Hindlimb muscle (tissue), 1 donor: Measurements from ENCODE around the gene MYCBP. TPM values are rescaled to one million over a fixed set of nuclear protein-coding genes. Genes with fewer than 3 reads are reported as not detected.
"Not testable (repeated sequence)": the region's sequence is repeated elsewhere in the genome, so short reads cannot be mapped to it uniquely, and the experiment has no call there.

ENCODE experiments used
- DNase-seq: peaks from one replicate; pipeline ENCODE4 v3.0.0-alpha.2; 2013
- polyA plus RNA-seq: library from polyadenylated mRNA; unstranded; fragments of 120-200 nt; gene quantifications from one replicate; pipeline ENCODE4 v1.2.1, GENCODE V29; 2013; ENCODE audit not compliant: insufficient read length

MYCBP gene
- 19.8 TPM for polyA plus RNA-seq

GRCh38 chr1:38873027-38873969 lies at the start of gene MYCBP:
TSS of gene MYCBP (minus strand) at chr1:38873348. CDS start at chr1:38873305, 43 bp downstream.
- DNase-seq = peak; percentile 99

- no peak for DNase-seq
Measured at GRCh38 chr1:38919130-38919529, 46.0 kb upstream of the MYCBP start.

- no peak for DNase-seq
Measured at GRCh38 chr1:38918568-38918967, 45.4 kb upstream of the MYCBP start.

GRCh38 chr1:38917772-38918171 lies 44.6 kb upstream of the MYCBP start:
- no peak for DNase-seq

GRCh38 chr1:38917337-38917736 lies 44.2 kb upstream of the MYCBP start:
- no peak for DNase-seq

GRCh38 chr1:38915352-38915948 lies 42.3 kb upstream of the MYCBP start:
- DNase-seq = no peak

- DNase-seq = not testable (repeated sequence)
Measured at GRCh38 chr1:38914908-38915307, 41.8 kb upstream of the MYCBP start.

GRCh38 chr1:38908821-38909220 lies 35.7 kb upstream of the MYCBP start:
- DNase-seq = no peak

GRCh38 chr1:38905985-38906384 lies 32.8 kb upstream of the MYCBP start:
- DNase-seq = no peak

GRCh38 chr1:38899560-38899959 lies 26.4 kb upstream of the MYCBP start:
- DNase-seq = no peak

GRCh38 chr1:38898653-38899230 lies 25.6 kb upstream of the MYCBP start:
- no peak for DNase-seq

GRCh38 chr1:38896169-38896568 lies 23.0 kb upstream of the MYCBP start:
- no peak for DNase-seq

GRCh38 chr1:38892976-38893375 lies 19.8 kb upstream of the MYCBP start:
- DNase-seq = no peak

- no peak for DNase-seq
Measured at GRCh38 chr1:38891753-38892152, 18.6 kb upstream of the MYCBP start.

- no peak for DNase-seq
Measured at GRCh38 chr1:38889589-38889988, 16.4 kb upstream of the MYCBP start.

- no peak for DNase-seq
Measured at GRCh38 chr1:38888423-38889333, 15.5 kb upstream of the MYCBP start.

GRCh38 chr1:38885092-38885491 lies 11.9 kb upstream of the MYCBP start:
- DNase-seq = no peak

- no peak for DNase-seq
Measured at GRCh38 chr1:38881487-38881886, 8.3 kb upstream of the MYCBP start, which contains the start of gene GJA9. TSS of gene GJA9 (minus strand) at chr1:38881587. CDS start at chr1:38876098, 5,489 bp downstream.

GRCh38 chr1:38875811-38876210 lies 2.7 kb upstream of the MYCBP start:
- no peak for DNase-seq

GRCh38 chr1:38872401-38873026 lies 634 bp downstream of the MYCBP start:
- no peak for DNase-seq

GRCh38 chr1:38870996-38871395 lies 2.2 kb downstream of the MYCBP start:
- DNase-seq = no peak

- no peak for DNase-seq
Measured at GRCh38 chr1:38867208-38867607, 5.9 kb downstream of the MYCBP start.
